GM21526 (cell line): ENCODE data around the gene ZNF14.
"Not testable (repeated sequence)": the region's sequence is repeated elsewhere in the genome, so short reads cannot be mapped to it uniquely, and the experiment has no call there.

Experiments used
- ATAC-seq: cut with Tn5 transposase; IDR thresholded peaks from one replicate; pipeline ENCODE4 v1.9.1; 2021; ENCODE audit warnings: moderate library complexity; ENCODE audit not compliant: unreplicated experiment, low FRiP score

Gene ZNF14

GRCh38 chr19:19696386-19696785 lies 36.5 kb downstream of the ZNF14 start:
- no peak for ATAC-seq

GRCh38 chr19:19691683-19692082 lies 41.2 kb downstream of the ZNF14 start:
- no peak for ATAC-seq

GRCh38 chr19:19689023-19689422 lies 43.9 kb downstream of the ZNF14 start:
- ATAC-seq, result not testable (repeated sequence)

- ATAC-seq, result no peak
Measured at GRCh38 chr19:19687090-19687489, 45.8 kb downstream of the ZNF14 start.

GRCh38 chr19:19686580-19686979 lies 46.3 kb downstream of the ZNF14 start:
- no peak for ATAC-seq

GRCh38 chr19:19686119-19686518 lies 46.8 kb downstream of the ZNF14 start:
- not testable (repeated sequence) for ATAC-seq

- no peak for ATAC-seq
Measured at GRCh38 chr19:19679176-19680073, 53.5 kb downstream of the ZNF14 start.

- ATAC-seq, result no peak
Measured at GRCh38 chr19:19677579-19677978, 55.3 kb downstream of the ZNF14 start.

GRCh38 chr19:19674315-19674714 lies 58.6 kb downstream of the ZNF14 start:
- ATAC-seq, result no peak

GRCh38 chr19:19672816-19673215 lies 60.1 kb downstream of the ZNF14 start:
- no peak for ATAC-seq

GRCh38 chr19:19670070-19670551 lies 62.8 kb downstream of the ZNF14 start:
- ATAC-seq, result no peak

- peak; percentile 64 for ATAC-seq
Measured at GRCh38 chr19:19668230-19669012, 64.5 kb downstream of the ZNF14 start, which contains the start of gene ZNF101. Gene ZNF101 (plus strand): TSS chr19:19668839. CDS start chr19:19668964, 125 bp downstream.

GRCh38 chr19:19665420-19665948 lies 67.4 kb downstream of the ZNF14 start:
- ATAC-seq, result not testable (repeated sequence)

- peak; percentile 66 for ATAC-seq
Measured at GRCh38 chr19:19663256-19664120, 69.4 kb downstream of the ZNF14 start, which contains the start of gene ATP13A1. Gene ATP13A1 (minus strand): TSS chr19:19663676. CDS start chr19:19663666, 10 bp downstream.

- ATAC-seq, result no peak
Measured at GRCh38 chr19:19662871-19663255, 70.0 kb downstream of the ZNF14 start.

GRCh38 chr19:19662344-19662743 lies 70.6 kb downstream of the ZNF14 start:
- ATAC-seq, result no peak

- ATAC-seq, result peak; percentile 42
Measured at GRCh38 chr19:19661675-19662251, 71.1 kb downstream of the ZNF14 start.

GRCh38 chr19:19661141-19661674 lies 71.7 kb downstream of the ZNF14 start:
- no peak for ATAC-seq
